MM.1S (cell line): ENCODE data around the gene POM121L2.

Experiments
- CTCF ChIP-seq: fragments of 300-600 bp; sonication (generic); IDR thresholded peaks from 2 replicates; pipeline ENCODE4 v1.5.1; 2016; ENCODE audit warnings: antibody characterized with exemption, low read length, mixed read lengths
- EZH2 ChIP-seq: fragments of 300-600 bp; sonication (generic); optimal IDR thresholded peaks from 2 replicates; pipeline ENCODE3; 2017; ENCODE audit warnings: low read depth, mild to moderate bottlenecking, antibody characterized with exemption, low read length, mixed read lengths

GRCh38 chr6:27296106-27296783 is 15.8 kb downstream of the POM121L2 start:
- TF ChIP-seq CTCF (no peak), EZH2 (no peak)
